ENCODE data around the gene AFG1L. TPM values are rescaled to one million over a fixed set of nuclear protein-coding genes. Genes with fewer than 3 reads are reported as not detected.
"Not testable (repeated sequence)": the region's sequence is repeated elsewhere in the genome, so short reads cannot be mapped to it uniquely, and the experiment has no call there.

AFG1L gene
- total RNA-seq, 1 donor from 2014 or later: 5.2 TPM

GRCh38 chr6:108524528-108525248 lies 229.8 kb downstream of the AFG1L start:
- DNase-seq: no peak

GRCh38 chr6:108526739-108527174 lies 231.9 kb downstream of the AFG1L start:
- peak; percentile 60 for DNase-seq

- no peak for DNase-seq
These were observed 234.0 kb downstream of the AFG1L start for GRCh38 chr6:108528878-108529277.

GRCh38 chr6:108531332-108531731 lies 236.5 kb downstream of the AFG1L start:
- no peak for DNase-seq

GRCh38 chr6:108535114-108535742 lies 240.4 kb downstream of the AFG1L start:
- no peak for DNase-seq

- DNase-seq: not testable (repeated sequence)
These were observed 241.2 kb downstream of the AFG1L start for GRCh38 chr6:108535920-108536535.

GRCh38 chr6:108541843-108542759 lies 247.2 kb downstream of the AFG1L start:
- DNase-seq: peak; percentile 93

- no peak for DNase-seq
These were observed 248.5 kb downstream of the AFG1L start for GRCh38 chr6:108543175-108543940.

- no peak for DNase-seq
These were observed 249.8 kb downstream of the AFG1L start for GRCh38 chr6:108544606-108545005.

- no peak for DNase-seq
These were observed 251.5 kb downstream of the AFG1L start for GRCh38 chr6:108546079-108547049.

- no peak for DNase-seq
These were observed 254.4 kb downstream of the AFG1L start for GRCh38 chr6:108549241-108549640.

GRCh38 chr6:108549741-108550140 lies 254.9 kb downstream of the AFG1L start:
- no peak for DNase-seq

- DNase-seq: peak; percentile 35
These were observed 255.4 kb downstream of the AFG1L start for GRCh38 chr6:108550256-108550655.

- DNase-seq: no peak
These were observed 260.7 kb downstream of the AFG1L start for GRCh38 chr6:108555399-108556052.

- DNase-seq: no peak
These were observed 261.4 kb downstream of the AFG1L start for GRCh38 chr6:108556250-108556649.

- DNase-seq: peak; percentile 51
These were observed 262.1 kb downstream of the AFG1L start for GRCh38 chr6:108556866-108557493.

GRCh38 chr6:108557494-108558371 lies 262.9 kb downstream of the AFG1L start:
- peak; percentile 90 for DNase-seq
